HG03378 (cell line): ENCODE measurements around the gene DCAF7.

ENCODE experiments used
- ATAC-seq: cut with Tn5 transposase; IDR thresholded peaks from one replicate; pipeline ENCODE4 v1.9.1; 2021; ENCODE audit warnings: mild to moderate bottlenecking, moderate library complexity; ENCODE audit not compliant: unreplicated experiment

The DCAF7 gene

GRCh38 chr17:63623786-63624530 lies 73.7 kb downstream of the DCAF7 start:
- no peak for ATAC-seq

DNA sequence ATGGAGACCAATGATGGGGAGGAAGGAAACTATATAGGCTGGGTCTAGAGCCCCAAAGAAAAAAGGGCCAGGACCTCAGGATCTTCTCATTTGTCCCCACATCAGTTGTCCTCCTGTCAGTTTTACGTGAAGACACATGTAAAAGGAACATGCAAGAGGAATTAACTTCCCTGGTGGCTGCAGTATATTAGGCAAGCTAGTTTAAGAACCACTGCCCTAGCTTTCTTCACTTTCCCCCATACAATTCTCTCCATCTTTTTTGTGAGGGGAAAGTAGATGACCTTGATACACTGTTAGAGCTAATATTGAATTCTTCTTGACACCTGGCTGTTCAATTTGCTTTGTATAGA lies 74.2 kb downstream of the DCAF7 start:
- no peak for ATAC-seq

GRCh38 chr17:63626551-63627180 lies 76.4 kb downstream of the DCAF7 start:
- no peak for ATAC-seq

DNA sequence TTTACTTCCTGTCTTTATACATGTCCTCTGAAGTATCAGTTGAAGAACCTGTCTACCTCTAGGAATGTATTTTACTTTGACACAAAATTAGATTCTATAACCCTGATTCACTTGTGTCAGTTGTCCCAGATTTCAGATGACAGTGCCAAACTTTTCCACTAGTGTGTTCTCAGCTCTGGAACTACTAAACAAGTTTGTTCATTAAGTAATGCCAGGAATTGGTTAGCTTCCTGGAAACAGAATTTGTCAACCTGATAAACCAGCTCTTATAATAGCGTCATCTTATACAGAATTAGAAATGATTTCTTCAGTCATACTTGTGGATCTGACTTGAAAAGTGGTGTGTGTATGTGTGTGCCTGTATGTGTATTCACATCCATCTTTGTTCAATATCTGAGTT lies 79.3 kb downstream of the DCAF7 start:
- ATAC-seq, result no peak

DNA sequence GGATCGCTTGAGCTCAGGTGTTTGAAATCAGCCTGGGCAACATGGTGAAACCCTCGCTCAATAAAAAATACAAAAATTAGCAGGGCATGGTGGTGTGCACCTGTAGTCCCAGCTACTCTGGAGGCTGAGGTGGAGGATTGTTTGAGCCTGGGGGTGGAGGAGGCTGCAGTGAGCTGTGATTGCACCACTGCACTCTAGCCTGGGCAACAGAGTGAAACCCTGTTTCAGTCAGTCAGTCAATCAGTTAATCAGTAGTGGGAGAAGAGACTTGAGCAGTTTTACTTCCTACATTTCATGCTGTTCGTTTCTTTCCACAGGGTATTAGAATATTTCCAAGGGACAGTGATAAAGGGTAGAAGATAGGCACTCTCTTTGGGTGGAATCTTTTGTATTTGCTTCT lies 80.8 kb downstream of the DCAF7 start:
- no peak for ATAC-seq

DNA sequence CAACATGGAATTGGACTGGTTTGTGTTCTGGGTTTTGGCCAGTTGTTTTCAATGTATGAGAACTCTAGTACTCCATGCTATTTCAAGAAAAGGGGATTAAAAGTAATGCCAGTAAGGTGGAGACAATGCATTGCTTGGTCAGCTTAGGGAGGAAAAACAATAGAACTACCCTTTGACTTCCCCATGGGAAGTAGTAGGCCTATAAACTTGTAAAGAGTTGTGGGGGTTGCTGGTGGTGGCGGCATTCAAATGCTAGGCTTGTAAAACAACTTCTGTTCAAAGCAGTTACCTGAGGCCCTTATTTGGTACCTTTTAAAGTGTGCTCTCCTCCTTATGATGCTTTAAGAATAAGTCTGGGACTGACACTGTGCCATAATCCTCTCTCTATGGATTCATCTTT lies 81.3 kb downstream of the DCAF7 start:
- ATAC-seq, result no peak

DNA sequence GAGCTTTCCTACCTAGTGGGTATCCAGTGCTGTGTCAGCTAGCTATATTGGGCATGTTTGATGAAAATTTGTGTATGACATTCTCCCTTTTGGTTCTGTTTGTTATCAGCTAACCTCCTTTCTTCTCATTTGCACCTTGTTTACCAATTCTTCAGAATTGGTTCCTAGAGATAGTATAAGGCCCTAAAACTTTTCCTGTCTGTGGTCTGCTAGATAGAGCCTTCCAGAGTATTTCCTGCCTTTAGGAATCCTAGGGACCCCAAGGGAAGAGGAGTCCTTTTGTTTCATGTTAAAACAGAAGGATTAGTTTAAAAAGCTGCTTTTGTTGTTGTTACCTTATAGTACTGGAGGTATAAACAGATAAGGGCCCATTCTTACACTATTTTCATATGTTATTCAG lies 83.5 kb downstream of the DCAF7 start:
- ATAC-seq, result no peak

DNA sequence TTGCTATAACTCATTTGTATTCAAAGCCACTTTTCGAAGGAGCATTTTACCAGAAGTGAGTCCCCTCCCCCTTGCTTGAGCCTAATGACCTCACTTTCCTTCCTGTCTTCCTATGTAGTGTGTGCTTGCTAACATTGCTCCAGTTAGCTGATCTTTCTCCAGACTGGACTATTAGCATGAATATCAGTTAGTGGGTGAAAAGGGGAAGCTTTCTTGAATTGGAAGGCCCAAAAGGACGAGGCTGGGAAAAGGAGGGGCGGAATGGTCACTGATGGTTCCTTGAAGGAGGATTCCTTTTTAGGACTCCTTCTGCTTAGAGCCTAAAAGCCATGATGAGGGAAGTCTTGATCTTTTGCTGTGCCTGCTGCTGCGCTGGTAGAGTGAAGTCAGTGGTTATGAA lies 83.9 kb downstream of the DCAF7 start:
- no peak for ATAC-seq

DNA sequence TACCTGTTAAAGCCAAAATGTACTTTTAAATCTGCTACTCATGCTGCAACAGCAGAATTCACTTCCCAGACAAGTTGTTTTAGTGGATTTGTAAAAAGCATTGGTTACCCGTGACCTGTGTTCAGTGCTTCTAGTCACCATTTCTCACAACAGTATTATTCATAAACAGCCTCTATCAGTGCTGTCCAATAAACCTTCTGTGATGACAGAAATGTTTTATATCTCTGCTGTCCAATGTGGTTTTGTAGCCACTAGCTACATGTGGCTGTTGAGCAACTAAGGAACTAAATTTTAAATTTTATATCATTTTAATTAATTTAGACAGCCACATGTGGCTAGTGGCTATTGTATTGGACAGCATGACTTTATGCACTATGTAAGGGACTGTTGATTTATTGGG lies 84.5 kb downstream of the DCAF7 start:
- no peak for ATAC-seq

GRCh38 chr17:63635290-63635689 lies 85.0 kb downstream of the DCAF7 start:
- no peak for ATAC-seq

- no peak for ATAC-seq
Observed at GRCh38 chr17:63635787-63636186, 85.5 kb downstream of the DCAF7 start.

- no peak for ATAC-seq
Observed at GRCh38 chr17:63639125-63639524, 88.8 kb downstream of the DCAF7 start.

- no peak for ATAC-seq
Observed at GRCh38 chr17:63640038-63640437, 89.8 kb downstream of the DCAF7 start.

DNA sequence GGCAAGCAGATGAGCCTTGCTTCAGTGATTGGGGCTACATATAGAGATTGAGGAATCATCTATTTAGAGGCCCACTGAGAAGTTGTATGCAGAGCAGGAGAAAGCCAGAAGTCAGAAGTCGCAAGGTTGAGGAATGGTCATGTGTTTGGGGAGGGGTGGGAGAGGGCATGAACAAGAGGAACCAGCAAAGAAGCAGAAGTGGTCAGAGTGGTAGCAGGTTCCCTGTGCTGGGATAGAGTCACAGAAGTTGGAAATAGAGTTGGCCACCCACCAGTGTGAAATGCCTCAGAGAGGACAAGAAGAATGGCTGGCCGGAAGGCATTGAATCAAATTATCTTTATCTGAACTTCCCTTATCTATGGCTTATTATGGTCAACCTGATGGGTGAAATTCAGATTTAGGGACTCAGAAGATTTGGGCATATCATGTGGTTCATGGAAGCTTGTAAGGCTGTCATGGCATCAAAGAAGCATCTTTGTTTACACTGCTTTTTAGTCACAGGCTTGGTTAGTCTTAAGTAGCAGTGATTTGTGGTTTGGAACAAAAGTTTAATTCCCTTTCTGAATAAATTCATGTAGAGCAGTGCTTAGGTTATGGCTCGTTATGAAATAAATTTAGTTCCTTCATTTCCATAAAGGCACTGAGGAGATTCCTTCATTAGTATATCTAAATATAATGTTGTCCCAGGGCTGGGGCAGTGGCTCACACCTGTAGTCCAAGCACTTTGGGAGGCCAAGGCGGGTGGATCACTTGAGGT lies 91.6 kb downstream of the DCAF7 start:
- no peak for ATAC-seq
